OCI-M1 (cell line): ENCODE results near the gene FAM216B.

Experiments used
- DNase-seq: peaks from one replicate; lab custom pipeline; 2025; lab: John Stamatoyannopoulos, UW

The FAM216B gene

GRCh38 chr13:42834946-42835345 lies 53.6 kb downstream of the FAM216B start:
- no peak for DNase-seq

GRCh38 chr13:42836930-42837690 lies 55.7 kb downstream of the FAM216B start:
- peak; percentile 13 for DNase-seq
